ENCODE measurements around the gene BEND6. TPM values are rescaled to one million over a fixed set of nuclear protein-coding genes. Genes with fewer than 3 reads are reported as not detected.

The BEND6 gene
- polyA plus RNA-seq, 3 donors from 2014 or later: 0.29 to 0.73 TPM; not detected in 1

DNA sequence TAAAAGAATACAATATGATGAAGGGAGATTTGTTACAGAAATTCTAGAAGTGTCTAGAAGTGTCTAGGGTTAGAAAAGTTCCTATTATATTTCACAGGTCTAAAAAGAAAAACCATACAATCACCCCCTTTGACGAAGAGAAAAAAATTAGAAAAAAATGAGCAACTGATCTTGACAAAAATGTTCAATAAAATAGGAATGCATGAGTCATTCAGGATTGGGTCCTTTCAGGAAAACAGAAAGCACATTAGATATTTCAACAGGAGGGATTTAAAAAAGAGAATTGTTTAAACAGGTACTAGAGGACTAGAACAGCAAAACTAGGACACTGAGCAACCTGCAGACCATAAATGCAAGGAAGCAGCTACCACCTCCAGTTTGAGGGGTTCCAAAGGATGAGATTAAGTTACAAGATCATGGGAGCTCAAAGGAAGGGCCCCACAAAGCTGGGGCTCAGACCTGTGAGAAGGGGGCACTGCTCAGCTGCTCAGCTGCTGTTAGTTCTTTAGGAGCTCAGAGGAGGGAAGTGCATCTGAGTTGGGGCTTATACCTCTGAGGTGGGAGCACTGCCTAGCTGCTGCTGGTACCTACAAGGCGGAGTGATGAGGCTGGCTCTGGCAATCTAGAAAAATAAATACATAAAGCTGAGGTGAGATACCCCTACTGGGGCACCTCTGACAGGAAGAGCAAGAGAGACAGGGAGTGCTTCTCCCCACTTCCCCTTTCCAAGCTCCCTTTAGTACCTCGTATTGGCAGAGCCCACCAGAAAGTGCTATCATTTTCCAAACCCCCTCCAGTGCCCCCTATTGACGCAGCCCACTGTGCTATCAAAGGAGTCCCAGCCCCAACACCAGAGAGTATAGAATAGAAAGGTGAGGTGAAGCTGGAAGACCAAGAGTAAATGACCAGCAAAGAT lies 27.1 kb upstream of the BEND6 start:
- no peaks in the 10 kb centered on the region for H3K4me1 Mint-ChIP-seq
- H3K27ac Mint-ChIP-seq: no peak overlapping the region
- no peak overlapping the region for H3K4me3 Mint-ChIP-seq
- H3K9me3 Mint-ChIP-seq: no peaks in the 10 kb centered on the region
- H3K27me3 Mint-ChIP-seq (ENCODE audit: low read depth in 3 of 3): peaks cover 0 to 4% (median 2%) of the 10 kb centered on the region in 3 donors
- no peaks in the 10 kb centered on the region for H3K36me3 Mint-ChIP-seq
- no peak for DNase-seq

DNA sequence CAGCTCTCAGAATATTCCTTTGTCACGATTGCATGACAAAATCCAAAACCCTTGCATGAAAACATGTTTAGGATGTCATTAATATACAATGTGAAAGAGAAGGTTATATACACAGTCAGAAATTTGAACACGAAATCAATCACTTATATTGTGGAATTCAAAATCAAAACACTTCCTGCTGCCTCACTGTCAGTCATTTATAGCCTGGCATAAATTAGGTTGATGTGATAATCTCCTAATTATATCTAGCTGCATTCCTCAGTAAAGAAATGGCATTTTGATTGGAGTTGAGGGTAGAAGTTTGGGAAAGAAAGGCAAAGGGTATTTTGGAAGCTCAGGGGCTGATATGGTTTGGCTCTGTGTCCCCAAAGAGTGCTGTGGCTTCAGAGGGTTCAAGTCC lies 24.1 kb upstream of the BEND6 start:
- H3K36me3 Mint-ChIP-seq: no peaks in the 10 kb centered on the region
- no peaks in the 10 kb centered on the region for H3K4me1 Mint-ChIP-seq
- DNase-seq: no peak

DNA sequence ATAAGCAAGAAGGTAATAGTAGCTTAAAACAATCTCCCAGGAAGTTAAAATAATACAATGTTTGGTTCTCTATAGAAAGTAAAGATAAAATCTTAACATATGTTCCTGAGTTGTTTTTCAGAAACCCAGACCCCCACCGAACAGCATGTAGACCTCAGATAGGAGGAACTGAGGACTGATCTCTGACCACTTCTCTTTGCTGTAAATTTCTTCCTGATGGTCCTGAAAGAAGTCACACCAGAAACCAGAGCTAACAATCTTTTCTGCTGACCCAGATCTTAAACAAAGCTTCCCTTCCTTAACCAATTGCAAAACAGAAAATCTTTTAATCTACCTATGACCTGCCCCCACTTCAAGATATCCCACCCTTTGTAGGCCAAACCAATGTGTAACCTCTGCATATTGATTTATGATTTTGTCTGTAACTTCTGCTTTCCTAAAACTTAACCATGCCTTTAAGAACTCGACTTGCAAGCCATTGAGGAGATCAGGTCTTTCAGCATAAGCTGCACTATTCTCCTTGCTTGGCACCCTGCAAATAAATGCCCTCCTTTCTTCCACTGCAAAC lies 21.9 kb upstream of the BEND6 start:
- no peak overlapping the region for H3K27ac Mint-ChIP-seq
- H3K36me3 Mint-ChIP-seq: no peaks in the 10 kb centered on the region
- H3K4me3 Mint-ChIP-seq: no peak overlapping the region
- H3K9me3 Mint-ChIP-seq: no peaks in the 10 kb centered on the region
- DNase-seq: no peak
- H3K27me3 Mint-ChIP-seq (ENCODE audit: low read depth in 3 of 3): peaks cover 0 to 2% (median 0%) of the 10 kb centered on the region in 3 donors
- H3K4me1 Mint-ChIP-seq: no peaks in the 10 kb centered on the region

More for the DNA sequence above, 24.1 kb upstream of the BEND6 start:
- H3K4me3 Mint-ChIP-seq: no peak overlapping the region
- H3K27me3 Mint-ChIP-seq (ENCODE audit: low read depth in 3 of 3): peaks cover 0 to 2% (median 0%) of the 10 kb centered on the region in 3 donors
- no peak overlapping the region for H3K27ac Mint-ChIP-seq
- H3K9me3 Mint-ChIP-seq: no peaks in the 10 kb centered on the region

DNA sequence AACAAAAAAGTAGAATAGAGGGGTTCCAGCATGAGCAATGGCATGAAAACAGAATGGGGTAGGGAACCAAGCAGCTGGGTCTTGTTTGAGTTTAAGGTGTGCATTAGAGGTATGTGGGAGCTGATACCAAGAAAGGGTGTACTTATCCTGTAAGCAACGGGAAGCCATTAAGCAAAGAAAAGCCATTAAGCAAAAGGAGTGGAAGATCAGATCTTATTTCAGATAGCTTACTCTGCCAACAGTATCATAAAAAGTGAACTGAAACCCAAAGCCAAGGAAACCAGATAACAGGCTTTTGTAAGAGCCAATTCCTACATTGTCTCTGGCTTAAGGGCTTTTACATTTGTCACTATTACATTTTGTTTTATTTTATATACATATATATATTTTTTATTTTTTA lies 21.3 kb upstream of the BEND6 start:
- Mint-ChIP-seq H3K27ac (no peak overlapping the region), H3K9me3 (no peaks in the 10 kb centered on the region), H3K36me3 (no peaks in the 10 kb centered on the region), H3K4me1 (no peaks in the 10 kb centered on the region), H3K27me3 (ENCODE audit: low read depth in 3 of 3) (peaks cover 0 to 2% (median 0%) of the 10 kb centered on the region in 3 donors), H3K4me3 (no peak overlapping the region)
- DNase-seq: no peak

DNA sequence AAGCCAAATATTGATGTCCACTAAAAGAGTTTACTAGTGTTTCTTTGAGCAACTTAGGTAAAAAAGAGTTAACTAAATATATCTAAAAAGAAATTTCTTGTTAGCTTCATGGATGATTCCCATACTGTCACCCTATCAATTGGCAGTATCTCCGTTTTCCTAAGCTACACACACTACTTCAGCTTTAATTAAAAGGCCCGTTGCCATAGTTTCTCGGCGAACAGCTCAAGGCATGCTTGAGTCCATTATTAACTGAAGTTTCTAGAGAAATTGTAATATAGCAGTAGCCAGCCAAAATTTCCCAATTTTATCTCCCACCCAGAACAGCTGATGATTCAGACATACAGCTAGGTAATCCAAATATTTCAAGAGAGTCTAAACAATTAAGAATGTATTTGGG lies 20.0 kb upstream of the BEND6 start:
- no peak for DNase-seq
- Mint-ChIP-seq H3K27ac (no peak overlapping the region), H3K9me3 (peaks cover 0 to 3% (median 0%) of the 10 kb centered on the region in 6 donors), H3K27me3 (ENCODE audit: low read depth in 3 of 3) (peaks cover 0 to 2% (median 0%) of the 10 kb centered on the region in 3 donors), H3K4me3 (no peak overlapping the region), H3K36me3 (no peaks in the 10 kb centered on the region), H3K4me1 (no peaks in the 10 kb centered on the region)

DNA sequence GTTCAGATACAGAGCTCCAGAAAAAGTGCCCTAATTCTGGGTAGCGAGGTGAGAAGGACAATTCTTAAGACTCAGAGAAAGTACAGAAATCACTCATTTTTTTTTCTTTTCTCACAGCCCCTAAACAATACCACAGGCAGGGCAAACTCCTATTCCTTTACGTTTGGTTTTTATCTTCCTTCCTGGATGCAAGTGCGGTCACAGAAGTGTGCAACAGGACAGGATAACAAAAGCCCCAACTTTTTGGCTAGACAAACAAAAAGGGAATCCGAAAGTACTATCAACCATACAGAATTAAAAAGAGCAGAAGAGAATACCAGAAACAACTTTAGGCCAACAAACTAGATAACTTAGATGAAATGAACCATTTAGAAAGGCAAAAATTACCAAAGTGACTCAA lies 18.4 kb upstream of the BEND6 start:
- Mint-ChIP-seq H3K9me3 (peaks cover 0 to 8% (median 5%) of the 10 kb centered on the region in 6 donors), H3K27ac (no peak overlapping the region), H3K4me1 (no peaks in the 10 kb centered on the region), H3K27me3 (ENCODE audit: low read depth in 3 of 3) (peaks cover 0 to 1% (median under 1%) of the 10 kb centered on the region in 3 donors), H3K36me3 (peaks cover 0 to 4% (median 0%) of the 10 kb centered on the region in 3 donors), H3K4me3 (no peak overlapping the region)
- no peak for DNase-seq

DNA sequence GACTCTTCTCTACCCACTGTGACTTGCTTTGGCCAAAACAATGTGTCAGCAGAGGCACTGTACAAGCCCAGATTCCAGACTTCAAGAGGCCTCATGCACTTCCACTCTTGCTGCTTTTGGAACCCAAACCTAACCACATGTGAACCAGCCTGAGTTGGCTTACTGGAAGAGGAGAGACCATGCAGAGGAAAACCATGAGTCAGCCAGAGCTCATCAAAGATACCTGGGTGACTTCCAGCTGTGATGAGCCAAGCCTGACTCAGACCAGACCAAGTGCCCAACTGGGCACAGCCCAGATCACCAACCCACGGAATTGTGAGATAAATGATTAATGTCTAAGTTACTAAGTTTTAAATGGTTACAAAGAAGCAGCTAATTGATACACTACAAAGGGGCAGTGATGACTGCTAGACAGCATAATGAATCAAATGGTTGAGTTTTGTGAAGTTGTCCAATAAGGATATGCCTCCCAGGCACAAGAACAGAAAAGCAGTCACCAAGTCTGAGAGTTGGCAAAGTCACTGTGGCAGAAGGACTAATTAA lies 16.2 kb upstream of the BEND6 start:
- Mint-ChIP-seq H3K4me1 (no peaks in the 10 kb centered on the region), H3K36me3 (peaks cover 0 to 4% (median 0%) of the 10 kb centered on the region in 3 donors)

DNA sequence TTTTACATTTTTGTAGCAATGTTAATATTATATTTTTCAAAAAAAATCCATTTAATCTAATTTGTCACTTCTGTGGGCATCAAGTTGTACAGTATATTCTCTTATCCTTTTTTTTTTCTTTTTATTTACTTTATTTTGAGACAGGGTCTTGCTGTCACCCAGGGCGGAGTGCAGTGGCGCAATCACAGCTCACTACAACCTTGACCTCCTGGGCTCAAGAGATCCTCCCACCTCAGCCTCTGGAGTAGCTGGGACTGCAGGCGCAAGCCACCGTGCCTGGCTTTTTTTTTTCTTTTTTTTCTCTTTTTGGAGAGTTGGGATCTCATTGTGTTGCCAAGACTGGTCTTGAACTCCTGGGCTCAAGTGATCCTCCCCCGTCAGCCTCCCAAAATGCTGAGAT lies 14.4 kb upstream of the BEND6 start:
- Mint-ChIP-seq H3K36me3 (peaks cover 0 to 4% (median 0%) of the 10 kb centered on the region in 3 donors), H3K4me3 (no peak overlapping the region)
- no peak for DNase-seq

More for the DNA sequence above, 16.2 kb upstream of the BEND6 start:
- Mint-ChIP-seq H3K27ac (no peak overlapping the region), H3K9me3 (peaks cover 1 to 12% (median 8%) of the 10 kb centered on the region in 6 donors), H3K4me3 (no peak overlapping the region), H3K27me3 (ENCODE audit: low read depth in 3 of 3) (peaks cover 0 to 3% (median 2%) of the 10 kb centered on the region in 3 donors)
- DNase-seq: no peak

DNA sequence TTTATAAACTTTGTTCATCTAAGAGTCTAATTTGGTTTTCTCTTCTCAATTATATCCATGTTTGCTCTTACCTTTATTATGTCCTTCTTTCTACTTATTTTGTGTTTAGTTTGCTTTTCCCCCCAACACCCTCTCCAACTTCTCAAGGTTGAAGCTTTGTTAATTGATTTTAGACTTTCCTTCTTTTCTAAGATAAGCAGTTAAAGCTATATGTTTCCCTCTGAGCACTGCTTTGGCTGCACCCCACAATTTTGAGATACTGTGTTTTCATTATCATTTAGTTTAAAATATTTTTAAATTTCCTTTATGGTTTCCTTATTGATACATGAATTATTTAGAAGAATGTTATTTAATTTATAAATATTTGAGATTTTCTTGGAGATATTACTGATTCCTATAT lies 13.9 kb upstream of the BEND6 start:
- Mint-ChIP-seq H3K36me3 (peaks cover 0 to 4% (median 0%) of the 10 kb centered on the region in 3 donors), H3K4me1 (no peaks in the 10 kb centered on the region), H3K4me3 (no peak overlapping the region), H3K9me3 (peaks cover 1 to 12% (median 8%) of the 10 kb centered on the region in 6 donors), H3K27me3 (ENCODE audit: low read depth in 3 of 3) (peaks cover 0 to 8% (median 4%) of the 10 kb centered on the region in 3 donors), H3K27ac (no peak overlapping the region)
- DNase-seq: no peak

More for the DNA sequence above, 14.4 kb upstream of the BEND6 start:
- H3K27me3 Mint-ChIP-seq (ENCODE audit: low read depth in 3 of 3): peaks cover 0 to 8% (median 4%) of the 10 kb centered on the region in 3 donors
- no peak overlapping the region for H3K27ac Mint-ChIP-seq
- H3K4me1 Mint-ChIP-seq: no peaks in the 10 kb centered on the region
- H3K9me3 Mint-ChIP-seq: peaks cover 1 to 12% (median 8%) of the 10 kb centered on the region in 6 donors

DNA sequence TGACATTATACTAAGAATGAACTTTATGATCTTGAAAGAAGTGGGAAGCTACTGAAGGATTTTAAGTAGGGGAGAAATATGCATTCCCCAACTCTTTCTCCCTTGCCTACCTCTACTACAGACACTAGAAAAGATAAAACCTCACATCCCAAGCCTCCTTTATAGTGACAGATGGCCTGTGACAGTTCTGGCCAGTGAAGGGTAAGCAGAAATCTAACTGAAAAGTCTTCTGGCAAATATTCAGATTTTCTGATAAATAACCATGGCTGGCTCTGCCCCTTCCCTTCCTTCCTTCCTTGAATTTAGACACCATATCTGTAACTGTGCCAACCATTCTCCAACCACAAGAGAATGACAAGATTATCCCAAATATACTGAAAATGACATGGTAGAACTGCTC lies 10.2 kb upstream of the BEND6 start:
- Mint-ChIP-seq H3K9me3 (peaks cover 3 to 10% (median 8%) of the 10 kb centered on the region in 6 donors), H3K4me1 (no peaks in the 10 kb centered on the region), H3K27me3 (ENCODE audit: low read depth in 3 of 3) (peaks cover 0 to 8% (median 4%) of the 10 kb centered on the region in 3 donors), H3K36me3 (peaks cover 0 to 4% (median 0%) of the 10 kb centered on the region in 3 donors), H3K27ac (no peak overlapping the region), H3K4me3 (no peak overlapping the region)
- no peak for DNase-seq

DNA sequence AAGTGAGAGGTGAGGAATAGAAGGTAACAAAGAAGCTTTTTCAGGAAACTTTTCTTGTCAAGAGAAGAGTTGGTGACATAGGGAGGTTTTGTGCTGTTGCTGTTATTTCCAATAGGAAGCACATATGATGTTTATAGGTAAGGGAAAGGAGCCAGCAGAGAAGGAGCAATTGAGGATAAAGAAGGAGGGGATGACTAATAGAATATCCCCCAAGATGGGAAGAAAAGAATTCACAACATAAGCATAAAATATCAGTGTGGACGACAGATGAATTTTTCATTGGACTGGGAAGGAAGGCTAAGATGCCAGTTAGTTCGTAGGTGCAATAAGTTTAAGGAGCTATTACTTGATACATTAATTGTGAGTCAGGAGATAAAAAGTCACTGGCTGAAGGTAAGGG lies 8.5 kb upstream of the BEND6 start:
- Mint-ChIP-seq H3K9me3 (peaks cover 0 to 5% (median 4%) of the 10 kb centered on the region in 6 donors), H3K27ac (no peak overlapping the region), H3K4me1 (no peaks in the 10 kb centered on the region), H3K27me3 (ENCODE audit: low read depth in 3 of 3) (peaks cover 0 to 8% (median 4%) of the 10 kb centered on the region in 3 donors), H3K4me3 (no peak overlapping the region), H3K36me3 (no peaks in the 10 kb centered on the region)
- no peak for DNase-seq

DNA sequence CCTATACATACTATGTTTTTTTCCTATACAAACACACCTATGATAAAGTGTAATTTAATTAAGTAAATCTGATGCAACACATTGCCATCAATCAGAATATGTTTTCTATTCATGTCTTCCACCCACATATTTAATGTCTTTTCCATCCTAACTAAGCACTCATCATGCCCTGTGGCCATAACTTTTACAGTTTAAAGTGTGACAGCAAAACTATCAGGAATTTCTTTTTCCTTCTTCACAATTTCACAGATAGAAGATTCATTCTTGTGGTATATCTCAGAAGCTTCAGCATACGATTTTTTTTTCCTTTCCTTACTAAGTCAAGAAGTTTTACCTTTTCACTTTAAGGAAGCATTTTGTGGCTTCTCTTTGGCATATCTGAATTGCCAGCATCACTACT lies 7.0 kb upstream of the BEND6 start:
- H3K4me1 Mint-ChIP-seq: peaks cover 0 to 4% of the 10 kb centered on the region in 2 donors
- no peak overlapping the region for H3K4me3 Mint-ChIP-seq
- peaks cover 0 to 2% (median 0%) of the 10 kb centered on the region in 6 donors for H3K9me3 Mint-ChIP-seq
- H3K27me3 Mint-ChIP-seq (ENCODE audit: low read depth in 3 of 3): peaks cover 0 to 6% (median 1%) of the 10 kb centered on the region in 3 donors
- no peak overlapping the region for H3K27ac Mint-ChIP-seq
- no peaks in the 10 kb centered on the region for H3K36me3 Mint-ChIP-seq
- no peak for DNase-seq

DNA sequence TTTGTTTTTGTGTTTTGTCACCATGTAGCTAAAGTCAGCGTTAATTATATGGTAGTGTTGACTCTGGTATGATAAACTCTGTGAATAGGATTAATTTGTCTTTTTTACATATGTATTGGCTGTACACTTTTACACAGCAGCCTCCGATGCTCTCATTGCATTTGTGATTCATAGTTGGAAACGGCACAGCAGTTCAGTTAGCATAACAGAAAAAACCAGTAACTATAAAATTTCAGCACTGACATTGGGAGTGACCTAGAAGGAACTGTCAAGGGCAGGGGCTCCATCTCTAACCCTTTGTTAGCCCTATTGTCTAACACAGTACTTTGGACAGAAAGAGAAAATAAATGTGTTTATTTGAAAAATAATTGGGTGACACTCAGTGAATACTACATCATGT lies 5.6 kb upstream of the BEND6 start:
- H3K27me3 Mint-ChIP-seq (ENCODE audit: low read depth in 3 of 3): peaks cover 6 to 13% (median 8%) of the 10 kb centered on the region in 3 donors
- no peak overlapping the region for H3K4me3 Mint-ChIP-seq
- no peak overlapping the region for H3K27ac Mint-ChIP-seq
- H3K36me3 Mint-ChIP-seq: no peaks in the 10 kb centered on the region
- no peak for DNase-seq
- peaks cover 0 to 2% (median 0%) of the 10 kb centered on the region in 6 donors for H3K9me3 Mint-ChIP-seq
- H3K4me1 Mint-ChIP-seq: peaks cover 11 to 17% of the 10 kb centered on the region in 2 donors

Data from immature natural killer cell (primary cell).